HepG2 (cell line): Measurements from ENCODE around the gene TRAPPC4. TPM values are rescaled to one million over a fixed set of nuclear protein-coding genes. Genes with fewer than 3 reads are reported as not detected.
A peak's percentile ranks its signal among the peaks of the same experiment; 100 is the strongest.

ENCODE experiments used
- BORCS8-MEF2B ChIP-seq: sonication (generic); formaldehyde crosslinking; IDR thresholded peaks from 2 replicates; pipeline ENCODE4 v1.8.0; 2022; ENCODE audit warnings: mild to moderate bottlenecking, missing genetic modification reagents
- FOXO1 ChIP-seq: sonication (generic); formaldehyde crosslinking; IDR thresholded peaks from 2 replicates; pipeline ENCODE4 v1.4.0; 2020; ENCODE audit warnings: missing genetic modification reagents
- HHEX ChIP-seq: IDR thresholded peaks from 2 replicates; pipeline ENCODE4 v1.6.1; 2016; ENCODE audit warnings: control low read depth
- HNRNPLL ChIP-seq: fragments of 200-400 bp; formaldehyde crosslinking; IDR thresholded peaks from 2 replicates; pipeline ENCODE4 v1.6.1; 2017; ENCODE audit warnings: mild to moderate bottlenecking, low read depth, low read length; ENCODE audit not compliant: poor library complexity, severe bottlenecking
- KDM2A ChIP-seq: sonication (generic); formaldehyde crosslinking; IDR thresholded peaks from 2 replicates; pipeline ENCODE4 v1.4.0; 2020; ENCODE audit warnings: low read depth, missing genetic modification reagents, borderline replicate concordance
- KLF13 ChIP-seq: sonication (generic); formaldehyde crosslinking; IDR thresholded peaks from 2 replicates; pipeline ENCODE4 v1.4.0; 2020; ENCODE audit warnings: mild to moderate bottlenecking, missing genetic modification reagents
- KLF6 ChIP-seq: IDR thresholded peaks from 2 replicates; pipeline ENCODE4 v1.8.0; 2016; ENCODE audit warnings: missing biosample characterization, missing genetic modification reagents
- MED8 ChIP-seq: sonication (generic); formaldehyde crosslinking; IDR thresholded peaks from 2 replicates; pipeline ENCODE4 v1.8.1; 2023; ENCODE audit warnings: mild to moderate bottlenecking, missing genetic modification reagents; ENCODE audit not compliant: insufficient replicate concordance
- NFYB ChIP-seq: sonication (generic); formaldehyde crosslinking; IDR thresholded peaks from 2 replicates; pipeline ENCODE4 v1.4.0; 2020; ENCODE audit warnings: missing genetic modification reagents
- SALL1 ChIP-seq: sonication (generic); formaldehyde crosslinking; IDR thresholded peaks from 2 replicates; pipeline ENCODE4 v1.8.0; 2022; ENCODE audit warnings: mild to moderate bottlenecking, missing genetic modification reagents
- SOX6 ChIP-seq, 2 experiments: fragments of 450-650 bp in 1 of 2; sonication (generic) in 1 of 2; formaldehyde crosslinking in 1 of 2; IDR thresholded peaks; 2 replicates each; pipeline versions ENCODE4 v1.4.0 to v1.6.1; 2017 to 2020; ENCODE audit warnings: antibody characterized with exemption in 1 of 2, mild to moderate bottlenecking in 1 of 2, missing genetic modification reagents in 1 of 2
- TAF1 ChIP-seq: sonication (generic); formaldehyde crosslinking; IDR thresholded peaks from 2 replicates; pipeline ENCODE4 v1.4.0; 2020; ENCODE audit warnings: missing genetic modification reagents
- THAP11 ChIP-seq: IDR thresholded peaks from 2 replicates; pipeline ENCODE4 v1.6.1; 2016; ENCODE audit warnings: missing biosample characterization, missing genetic modification reagents
- ZNF296 ChIP-seq: sonication (generic); formaldehyde crosslinking; conservative IDR thresholded peaks from 2 replicates; pipeline ENCODE4 v1.5.0; 2020; ENCODE audit warnings: mild to moderate bottlenecking, missing genetic modification reagents
- ZNF7 ChIP-seq: IDR thresholded peaks from 2 replicates; pipeline ENCODE4 v1.6.1; 2016; ENCODE audit warnings: missing biosample characterization, missing genetic modification reagents
- ZNF780A ChIP-seq: sonication (generic); formaldehyde crosslinking; IDR thresholded peaks from 2 replicates; pipeline ENCODE4 v1.8.0; 2022; ENCODE audit warnings: mild to moderate bottlenecking, missing genetic modification reagents, moderate library complexity
- ZNF792 ChIP-seq: IDR thresholded peaks from 2 replicates; pipeline ENCODE4 v1.6.1; 2016
- polyA plus RNA-seq, 8 experiments: library from polyadenylated mRNA; depleted of rRNA in 3 of 8; stranded (reverse) in 7 of 8; unstranded in 1 of 8; fragments of >200 nt; fragmentation: Illumina TruSeq in 4 of 8; extraction: Trizol in 4 of 8; gene quantifications; 2 replicates each; pipeline versions ENCODE4 v1.2.1 to v1.2.3, GENCODE V29; 2011 to 2016; ENCODE audit warnings: low read depth in 4 of 8, missing spikeins in 1 of 8, mixed read lengths in 1 of 8; ENCODE audit not compliant: insufficient read depth in 1 of 8
- total RNA-seq, 5 experiments: library from RNA; depleted of rRNA; stranded (reverse); fragments of >200 nt; fragmentation: Illumina TruSeq; extraction: Trizol; gene quantifications; 2 replicates each; pipeline ENCODE4 v1.2.3, GENCODE V29; 2016; ENCODE audit warnings: low read depth in 1 of 5
- TF ChIP-seq, protein P1 (sequence below): sonication (generic); formaldehyde crosslinking; IDR thresholded peaks from 2 replicates; pipeline ENCODE4 v1.8.0; 2022; ENCODE audit warnings: missing genetic modification reagents, mild to moderate bottlenecking, borderline replicate concordance
- TF ChIP-seq, protein P2 (sequence below): IDR thresholded peaks from 2 replicates; pipeline ENCODE4 v1.6.1; 2012; ENCODE audit warnings: low read depth, low read length, improper control_type of control experiment
- TF ChIP-seq, protein P3 (sequence below): sonication (generic); formaldehyde crosslinking; IDR thresholded peaks from 2 replicates; pipeline ENCODE4 v1.4.0; 2020; ENCODE audit warnings: missing genetic modification reagents, borderline replicate concordance
- TF ChIP-seq, protein P4 (sequence below): sonication (generic); formaldehyde crosslinking; IDR thresholded peaks from 2 replicates; pipeline ENCODE4 v1.9.0; 2022; ENCODE audit warnings: low read depth, missing genetic modification reagents

Gene TRAPPC4
- total and polyA plus RNA-seq, 2 of the 13 experiments (the other 11 are each of a cell fraction or from before 2014, with no cell fraction given): 97.4 to 140 TPM

GRCh38 chr11:119057000-119057769 lies 38.6 kb downstream of the TRAPPC4 start, which contains the start of gene HYOU1 (continued):
- peak; percentile 42 for TF ChIP-seq FOXO1 (CRISPR knock-in tag)
- no peak for TF ChIP-seq KLF13 (CRISPR knock-in tag)
- peak; percentile 89 for TF ChIP-seq NFYB (CRISPR knock-in tag)
- TF ChIP-seq TAF1 (CRISPR knock-in tag): peak; percentile 67; the same call in 1 of the 2 replicates
- TF ChIP-seq THAP11 (CRISPR knock-in tag): peak; percentile 74
- TF ChIP-seq HHEX (CRISPR knock-in tag): no peak
- TF ChIP-seq, protein P1, sequence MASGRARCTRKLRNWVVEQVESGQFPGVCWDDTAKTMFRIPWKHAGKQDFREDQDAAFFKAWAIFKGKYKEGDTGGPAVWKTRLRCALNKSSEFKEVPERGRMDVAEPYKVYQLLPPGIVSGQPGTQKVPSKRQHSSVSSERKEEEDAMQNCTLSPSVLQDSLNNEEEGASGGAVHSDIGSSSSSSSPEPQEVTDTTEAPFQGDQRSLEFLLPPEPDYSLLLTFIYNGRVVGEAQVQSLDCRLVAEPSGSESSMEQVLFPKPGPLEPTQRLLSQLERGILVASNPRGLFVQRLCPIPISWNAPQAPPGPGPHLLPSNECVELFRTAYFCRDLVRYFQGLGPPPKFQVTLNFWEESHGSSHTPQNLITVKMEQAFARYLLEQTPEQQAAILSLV: 0 out of 2 replicates have a peak, but pooled peaks have one; percentile 18
- peak; percentile 56 for TF ChIP-seq SALL1 (CRISPR knock-in tag)
- TF ChIP-seq, protein P2, sequence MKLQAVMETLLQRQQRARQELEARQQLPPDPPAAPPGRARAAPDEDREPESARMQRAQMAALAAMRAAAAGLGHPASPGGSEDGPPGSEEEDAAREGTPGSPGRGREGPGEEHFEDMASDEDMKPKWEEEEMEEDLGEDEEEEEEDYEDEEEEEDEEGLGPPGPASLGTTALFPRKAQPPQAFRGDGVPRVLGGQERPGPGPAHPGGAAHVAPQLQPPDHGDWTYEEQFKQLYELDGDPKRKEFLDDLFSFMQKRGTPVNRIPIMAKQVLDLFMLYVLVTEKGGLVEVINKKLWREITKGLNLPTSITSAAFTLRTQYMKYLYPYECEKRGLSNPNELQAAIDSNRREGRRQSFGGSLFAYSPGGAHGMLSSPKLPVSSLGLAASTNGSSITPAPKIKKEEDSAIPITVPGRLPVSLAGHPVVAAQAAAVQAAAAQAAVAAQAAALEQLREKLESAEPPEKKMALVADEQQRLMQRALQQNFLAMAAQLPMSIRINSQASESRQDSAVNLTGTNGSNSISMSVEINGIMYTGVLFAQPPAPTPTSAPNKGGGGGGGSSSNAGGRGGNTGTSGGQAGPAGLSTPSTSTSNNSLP: no peak
- no peak for TF ChIP-seq SOX6 (IDR thresholded peaks at IDR 0.05)
- peak; percentile 43; the same call in 1 of the 2 replicates for TF ChIP-seq SOX6 (CRISPR knock-in tag; IDR thresholded peaks at IDR 0.05)
- TF ChIP-seq KDM2A (CRISPR knock-in tag): peak; percentile 15; the same call in 1 of the 2 replicates
- no peak for TF ChIP-seq ZNF296
- TF ChIP-seq, protein P3, sequence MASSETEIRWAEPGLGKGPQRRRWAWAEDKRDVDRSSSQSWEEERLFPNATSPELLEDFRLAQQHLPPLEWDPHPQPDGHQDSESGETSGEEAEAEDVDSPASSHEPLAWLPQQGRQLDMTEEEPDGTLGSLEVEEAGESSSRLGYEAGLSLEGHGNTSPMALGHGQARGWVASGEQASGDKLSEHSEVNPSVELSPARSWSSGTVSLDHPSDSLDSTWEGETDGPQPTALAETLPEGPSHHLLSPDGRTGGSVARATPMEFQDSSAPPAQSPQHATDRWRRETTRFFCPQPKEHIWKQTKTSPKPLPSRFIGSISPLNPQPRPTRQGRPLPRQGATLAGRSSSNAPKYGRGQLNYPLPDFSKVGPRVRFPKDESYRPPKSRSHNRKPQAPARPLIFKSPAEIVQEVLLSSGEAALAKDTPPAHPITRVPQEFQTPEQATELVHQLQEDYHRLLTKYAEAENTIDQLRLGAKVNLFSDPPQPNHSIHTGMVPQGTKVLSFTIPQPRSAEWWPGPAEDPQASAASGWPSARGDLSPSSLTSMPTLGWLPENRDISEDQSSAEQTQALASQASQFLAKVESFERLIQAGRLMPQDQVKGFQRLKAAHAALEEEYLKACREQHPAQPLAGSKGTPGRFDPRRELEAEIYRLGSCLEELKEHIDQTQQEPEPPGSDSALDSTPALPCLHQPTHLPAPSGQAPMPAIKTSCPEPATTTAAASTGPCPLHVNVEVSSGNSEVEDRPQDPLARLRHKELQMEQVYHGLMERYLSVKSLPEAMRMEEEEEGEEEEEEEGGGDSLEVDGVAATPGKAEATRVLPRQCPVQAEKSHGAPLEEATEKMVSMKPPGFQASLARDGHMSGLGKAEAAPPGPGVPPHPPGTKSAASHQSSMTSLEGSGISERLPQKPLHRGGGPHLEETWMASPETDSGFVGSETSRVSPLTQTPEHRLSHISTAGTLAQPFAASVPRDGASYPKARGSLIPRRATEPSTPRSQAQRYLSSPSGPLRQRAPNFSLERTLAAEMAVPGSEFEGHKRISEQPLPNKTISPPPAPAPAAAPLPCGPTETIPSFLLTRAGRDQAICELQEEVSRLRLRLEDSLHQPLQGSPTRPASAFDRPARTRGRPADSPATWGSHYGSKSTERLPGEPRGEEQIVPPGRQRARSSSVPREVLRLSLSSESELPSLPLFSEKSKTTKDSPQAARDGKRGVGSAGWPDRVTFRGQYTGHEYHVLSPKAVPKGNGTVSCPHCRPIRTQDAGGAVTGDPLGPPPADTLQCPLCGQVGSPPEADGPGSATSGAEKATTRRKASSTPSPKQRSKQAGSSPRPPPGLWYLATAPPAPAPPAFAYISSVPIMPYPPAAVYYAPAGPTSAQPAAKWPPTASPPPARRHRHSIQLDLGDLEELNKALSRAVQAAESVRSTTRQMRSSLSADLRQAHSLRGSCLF (CRISPR knock-in tag): no peak
- no peak for TF ChIP-seq ZNF780A (CRISPR knock-in tag)
- peak; percentile 82 for TF ChIP-seq HNRNPLL
- no peak for TF ChIP-seq ZNF7
- peak; percentile 23; the same call in 1 of the 2 replicates for TF ChIP-seq ZNF792 (CRISPR knock-in tag)
- no peak for TF ChIP-seq KLF6 (CRISPR knock-in tag)
- TF ChIP-seq BORCS8-MEF2B (CRISPR knock-in tag): peak; percentile 59
- TF ChIP-seq MED8 (CRISPR knock-in tag): no peak
- TF ChIP-seq, protein P4, sequence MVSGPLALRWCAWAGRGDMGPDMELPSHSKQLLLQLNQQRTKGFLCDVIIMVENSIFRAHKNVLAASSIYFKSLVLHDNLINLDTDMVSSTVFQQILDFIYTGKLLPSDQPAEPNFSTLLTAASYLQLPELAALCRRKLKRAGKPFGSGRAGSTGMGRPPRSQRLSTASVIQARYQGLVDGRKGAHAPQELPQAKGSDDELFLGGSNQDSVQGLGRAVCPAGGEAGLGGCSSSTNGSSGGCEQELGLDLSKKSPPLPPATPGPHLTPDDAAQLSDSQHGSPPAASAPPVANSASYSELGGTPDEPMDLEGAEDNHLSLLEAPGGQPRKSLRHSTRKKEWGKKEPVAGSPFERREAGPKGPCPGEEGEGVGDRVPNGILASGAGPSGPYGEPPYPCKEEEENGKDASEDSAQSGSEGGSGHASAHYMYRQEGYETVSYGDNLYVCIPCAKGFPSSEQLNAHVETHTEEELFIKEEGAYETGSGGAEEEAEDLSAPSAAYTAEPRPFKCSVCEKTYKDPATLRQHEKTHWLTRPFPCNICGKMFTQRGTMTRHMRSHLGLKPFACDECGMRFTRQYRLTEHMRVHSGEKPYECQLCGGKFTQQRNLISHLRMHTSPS (CRISPR knock-in tag): no peak; the same call in 1 of the 2 replicates
